Hepatocyte (in vitro differentiated cells): ENCODE data around the gene S100Z. TPM values are rescaled to one million over a fixed set of nuclear protein-coding genes. Genes with fewer than 3 reads are reported as not detected.

Experiments
- DNase-seq: peaks from one replicate; pipeline ENCODE4 v3.0.0-alpha.2; 2016; ENCODE audit warnings: low spot score
- H2AFZ ChIP-seq: fragments of 200-600 bp; sonication (generic); 2 replicates; pipeline ENCODE4 v1.6.0; 2016; ENCODE audit warnings: antibody characterized with exemption, mild to moderate bottlenecking
- H3K27ac ChIP-seq: fragments of 200-600 bp; sonication (generic); 2 replicates; pipeline ENCODE4 v1.5.1; 2016; ENCODE audit warnings: mild to moderate bottlenecking
- H3K27me3 ChIP-seq: fragments of 200-600 bp; sonication (generic); 2 replicates; pipeline ENCODE4 v1.6.1; 2016
- H3K36me3 ChIP-seq: fragments of 200-600 bp; sonication (generic); replicated peaks from 2 replicates; pipeline ENCODE4 v1.5.1; 2016; ENCODE audit warnings: low read depth; ENCODE audit not compliant: insufficient read depth
- H3K4me1 ChIP-seq: fragments of 200-600 bp; sonication (generic); 2 replicates; pipeline ENCODE4 v1.5.1; 2016; ENCODE audit warnings: mild to moderate bottlenecking, moderate library complexity; ENCODE audit not compliant: insufficient read depth
- H3K4me2 ChIP-seq: fragments of 200-600 bp; sonication (generic); 2 replicates; pipeline ENCODE4 v1.6.0; 2016
- H3K4me3 ChIP-seq: fragments of 200-600 bp; sonication (generic); 2 replicates; pipeline ENCODE4 v1.5.1; 2016; ENCODE audit warnings: mild to moderate bottlenecking
- H3K79me2 ChIP-seq: fragments of 200-600 bp; sonication (generic); 2 replicates; pipeline ENCODE4 v1.6.0; 2017; ENCODE audit warnings: mild to moderate bottlenecking
- H3K9me2 ChIP-seq: fragments of 200-600 bp; sonication (generic); replicated peaks from 2 replicates; pipeline ENCODE4 v1.6.0; 2017; ENCODE audit warnings: mild to moderate bottlenecking; ENCODE audit not compliant: insufficient read depth
- H3K9me3 ChIP-seq: fragments of 200-600 bp; sonication (generic); 2 replicates; pipeline ENCODE4 v1.5.1; 2016; ENCODE audit warnings: low read depth, mild to moderate bottlenecking
- H4K20me1 ChIP-seq: fragments of 200-600 bp; sonication (generic); 2 replicates; pipeline ENCODE4 v1.6.0; 2016; ENCODE audit warnings: mild to moderate bottlenecking; ENCODE audit not compliant: insufficient read depth, poor library complexity, severe bottlenecking
- EZH2 ChIP-seq: fragments of 200-600 bp; sonication (generic); IDR thresholded peaks from 2 replicates; pipeline ENCODE4 v1.6.1; 2016; ENCODE audit warnings: antibody characterized with exemption, mild to moderate bottlenecking, borderline replicate concordance
- EZH2phosphoT487 ChIP-seq: fragments of 200-600 bp; sonication (generic); IDR thresholded peaks from one replicate; pipeline ENCODE4 v1.6.1; 2018; ENCODE audit warnings: antibody characterized with exemption, mild to moderate bottlenecking, low read depth, moderate library complexity; ENCODE audit not compliant: unreplicated experiment, severe bottlenecking
- WGBS: methylation state at CpG from one replicate; pipeline ENCODE4 v1.1.6; 2016; ENCODE audit warnings: low lambda C conversion rate; ENCODE audit errors: missing lambda C conversion rate; 5-methylcytosine and 5-hydroxymethylcytosine counted together
- polyA plus RNA-seq: library from polyadenylated mRNA; unstranded; fragments of >200 nt; fragmentation: Nextera tagmentation; extraction: Ambion mirVana; gene quantifications from 2 replicates; pipeline ENCODE4 v1.2.1, GENCODE V29; 2016
- total RNA-seq: library from RNA; depleted of rRNA; stranded (reverse); fragments of >200 nt; gene quantifications from 2 replicates; pipeline ENCODE4 v1.2.3, GENCODE V29; 2014
- TF ChIP-seq, protein P1 (sequence below): fragments of 200-600 bp; sonication (generic); IDR thresholded peaks from 2 replicates; pipeline ENCODE4 v1.5.1; 2016; ENCODE audit warnings: antibody characterized with exemption, mild to moderate bottlenecking; ENCODE audit not compliant: poor library complexity

Gene S100Z
- total and polyA plus RNA-seq, 2 experiments from 2014 or later, result 0.51 to 1.4 TPM

DNA sequence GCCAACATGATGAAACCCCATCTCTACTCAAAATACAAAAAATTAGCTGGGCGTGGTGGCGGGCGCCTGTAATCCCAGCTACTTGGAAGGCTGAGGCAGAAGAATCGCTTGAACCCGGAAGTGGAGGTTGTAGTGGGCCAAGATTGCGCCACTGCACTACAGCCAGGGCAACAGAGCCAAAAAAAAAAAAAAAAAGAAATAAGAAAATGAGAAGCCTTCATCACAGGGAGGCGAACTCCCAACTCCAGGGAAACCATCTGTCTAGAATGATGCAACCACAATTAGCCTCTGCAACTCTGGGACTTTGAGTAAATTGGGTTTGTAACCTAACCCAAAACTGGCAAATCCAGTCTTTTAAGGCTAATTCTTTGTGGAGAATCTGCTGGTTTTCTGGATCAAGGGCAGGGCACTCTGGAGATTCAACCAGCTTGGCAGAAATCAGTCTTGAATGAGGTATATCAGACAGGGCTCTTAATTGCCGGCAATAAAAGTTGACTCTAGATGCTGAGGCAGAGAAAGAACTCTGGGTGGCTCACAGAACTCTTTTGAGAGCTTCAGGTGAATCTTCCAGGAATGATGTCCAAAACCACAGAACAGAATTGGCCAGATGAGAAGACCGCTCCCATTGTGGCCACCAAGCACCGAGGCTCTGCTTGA lies 9.9 kb downstream of the S100Z start:
- 95% methylated on average over 10 of the region's 10 CpGs for WGBS
- Histone ChIP-seq H3K9me3 (no peaks in the 10 kb centered on the region), H3K27me3 (no peaks in the 10 kb centered on the region), H3K27ac (no peak overlapping the region), H3K36me3 (no peaks in the 10 kb centered on the region), H3K4me2 (no peak overlapping the region), H2AFZ (no peak overlapping the region), H4K20me1 (no peaks in the 10 kb centered on the region), H3K4me3 (no peak overlapping the region), H3K4me1 (peaks cover 11% of the 10 kb centered on the region), H3K9me2 (no peaks in the 10 kb centered on the region), H3K79me2 (no peaks in the 10 kb centered on the region)
- TF ChIP-seq, protein P1, sequence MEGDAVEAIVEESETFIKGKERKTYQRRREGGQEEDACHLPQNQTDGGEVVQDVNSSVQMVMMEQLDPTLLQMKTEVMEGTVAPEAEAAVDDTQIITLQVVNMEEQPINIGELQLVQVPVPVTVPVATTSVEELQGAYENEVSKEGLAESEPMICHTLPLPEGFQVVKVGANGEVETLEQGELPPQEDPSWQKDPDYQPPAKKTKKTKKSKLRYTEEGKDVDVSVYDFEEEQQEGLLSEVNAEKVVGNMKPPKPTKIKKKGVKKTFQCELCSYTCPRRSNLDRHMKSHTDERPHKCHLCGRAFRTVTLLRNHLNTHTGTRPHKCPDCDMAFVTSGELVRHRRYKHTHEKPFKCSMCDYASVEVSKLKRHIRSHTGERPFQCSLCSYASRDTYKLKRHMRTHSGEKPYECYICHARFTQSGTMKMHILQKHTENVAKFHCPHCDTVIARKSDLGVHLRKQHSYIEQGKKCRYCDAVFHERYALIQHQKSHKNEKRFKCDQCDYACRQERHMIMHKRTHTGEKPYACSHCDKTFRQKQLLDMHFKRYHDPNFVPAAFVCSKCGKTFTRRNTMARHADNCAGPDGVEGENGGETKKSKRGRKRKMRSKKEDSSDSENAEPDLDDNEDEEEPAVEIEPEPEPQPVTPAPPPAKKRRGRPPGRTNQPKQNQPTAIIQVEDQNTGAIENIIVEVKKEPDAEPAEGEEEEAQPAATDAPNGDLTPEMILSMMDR, result no peak
- TF ChIP-seq EZH2 (no peak), EZH2phosphoT487 (no peak)
- DNase-seq, result no peak

DNA sequence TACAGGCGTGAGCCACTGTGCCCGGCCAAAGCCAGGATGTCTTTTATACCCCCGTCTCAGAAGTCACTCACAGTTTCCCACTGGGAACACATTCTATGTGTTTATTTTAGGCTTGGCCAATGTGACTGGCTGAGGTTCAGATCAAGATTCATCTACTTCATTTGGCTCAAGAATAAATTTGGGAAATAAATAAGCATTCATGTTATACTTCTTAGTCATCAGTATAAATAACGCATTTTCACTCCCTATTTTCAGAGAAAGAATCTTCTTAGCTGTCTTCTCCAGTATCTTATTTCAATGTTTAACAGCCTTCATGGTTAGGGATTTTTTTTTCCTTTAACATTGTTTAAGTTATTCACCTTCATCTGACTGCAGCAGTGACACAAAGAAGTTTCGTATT lies 11.8 kb downstream of the S100Z start:
- TF ChIP-seq EZH2 (no peak), EZH2phosphoT487 (no peak)
- TF ChIP-seq, protein P1, result no peak
- H3K9me3 ChIP-seq, result no peaks in the 10 kb centered on the region
- no peak overlapping the region for H3K4me2 ChIP-seq
- 80% methylated on average over 5 of the region's 5 CpGs for WGBS
- peaks cover 4% of the 10 kb centered on the region for H3K4me1 ChIP-seq
- no peaks in the 10 kb centered on the region for H3K9me2 ChIP-seq
- no peaks in the 10 kb centered on the region for H3K79me2 ChIP-seq
- no peak overlapping the region for H3K4me3 ChIP-seq
- H4K20me1 ChIP-seq, result no peaks in the 10 kb centered on the region
- no peaks in the 10 kb centered on the region for H3K36me3 ChIP-seq
- no peak overlapping the region for H3K27ac ChIP-seq
- no peak for DNase-seq
- H2AFZ ChIP-seq, result no peak overlapping the region
- H3K27me3 ChIP-seq, result no peaks in the 10 kb centered on the region

DNA sequence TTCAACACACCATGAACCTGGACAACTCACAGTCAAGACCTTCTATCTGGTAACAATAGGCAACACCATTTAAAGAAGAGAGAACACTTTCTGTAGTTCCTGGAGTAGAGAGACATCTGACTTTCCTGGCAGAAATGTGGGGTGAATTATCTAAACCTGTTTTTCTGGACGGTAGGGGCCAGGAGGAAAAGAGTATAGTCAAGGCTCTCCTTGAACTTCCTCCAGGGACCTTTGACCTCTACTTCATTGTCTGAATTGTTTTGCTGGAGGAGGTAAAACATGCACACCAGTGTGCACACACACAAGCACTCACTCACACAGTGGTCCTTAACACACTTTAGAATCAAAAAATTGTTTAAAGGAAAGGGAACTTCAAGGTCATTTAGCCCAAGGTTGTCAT lies 13.2 kb downstream of the S100Z start:
- Histone ChIP-seq H3K4me1 (peaks cover 4% of the 10 kb centered on the region), H4K20me1 (no peaks in the 10 kb centered on the region), H3K27me3 (no peaks in the 10 kb centered on the region), H3K27ac (peak overlapping the region; percentile 51), H3K36me3 (no peaks in the 10 kb centered on the region), H3K4me3 (no peak overlapping the region), H2AFZ (peak overlapping the region; percentile 25), H3K4me2 (no peak overlapping the region), H3K9me3 (no peaks in the 10 kb centered on the region), H3K79me2 (no peaks in the 10 kb centered on the region), H3K9me2 (no peaks in the 10 kb centered on the region)
- WGBS, result 33% methylated on average over 1 of the region's 1 CpG
- no peak for DNase-seq
- no peak for TF ChIP-seq EZH2phosphoT487

DNA sequence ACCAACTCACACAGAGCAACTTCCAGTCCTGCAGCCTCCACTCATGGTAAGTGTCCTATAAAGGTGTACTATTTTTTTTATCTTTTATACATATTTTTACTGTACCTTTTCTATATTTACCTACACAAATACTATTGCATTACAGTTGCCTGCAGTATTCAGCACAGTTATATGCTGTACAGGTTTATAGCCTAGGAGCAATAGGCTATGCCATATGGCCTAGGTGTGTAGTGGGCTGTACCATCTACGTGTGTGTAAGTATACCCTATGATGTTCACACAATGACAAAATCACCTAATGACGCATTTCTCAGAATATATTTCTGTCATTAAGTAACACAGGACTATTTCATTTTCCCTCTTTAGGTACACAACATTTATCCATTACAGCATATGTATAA lies 16.7 kb downstream of the S100Z start:
- Histone ChIP-seq H3K4me2 (no peak overlapping the region), H4K20me1 (no peaks in the 10 kb centered on the region), H2AFZ (no peak overlapping the region), H3K4me1 (peaks cover 7% of the 10 kb centered on the region), H3K27ac (no peak overlapping the region), H3K27me3 (no peaks in the 10 kb centered on the region), H3K36me3 (no peaks in the 10 kb centered on the region), H3K9me3 (no peaks in the 10 kb centered on the region), H3K9me2 (no peaks in the 10 kb centered on the region), H3K4me3 (no peak overlapping the region), H3K79me2 (no peaks in the 10 kb centered on the region)
- DNase-seq, result no peak
- WGBS, result 96% methylated on average over 2 of the region's 2 CpGs
- TF ChIP-seq EZH2phosphoT487 (no peak), EZH2 (no peak)
- TF ChIP-seq, protein P1, result no peak
